SK-N-SH (cell line): ENCODE measurements around the gene APBA2.

ENCODE experiments used
- CTCF ChIP-seq: fragments of 200-600 bp; sonication (generic); IDR thresholded peaks from 2 replicates; pipeline ENCODE4 v1.6.1; 2017; ENCODE audit warnings: antibody characterized with exemption, mild to moderate bottlenecking, moderate library complexity
- EZH2phosphoT487 ChIP-seq: fragments of 200-600 bp; sonication (generic); IDR thresholded peaks from 2 replicates; pipeline ENCODE4 v1.6.1; 2017; ENCODE audit warnings: low read depth, mixed run types, mild to moderate bottlenecking, antibody characterized with exemption, moderate library complexity, borderline replicate concordance
- MXI1 ChIP-seq: IDR thresholded peaks from 2 replicates; pipeline ENCODE4 v1.6.1; 2012; ENCODE audit warnings: mild to moderate bottlenecking, low read depth, low read length, improper control_type of control experiment
- RCOR1 ChIP-seq: fragments of 150-350 bp; IDR thresholded peaks from 2 replicates; pipeline ENCODE4 v1.6.1; 2017; ENCODE audit warnings: antibody characterized with exemption, low read length
- REST ChIP-seq: IDR thresholded peaks from 2 replicates; pipeline ENCODE4 v1.6.1; 2012; ENCODE audit warnings: mild to moderate bottlenecking, low read depth, low read length, moderate library complexity
- TAF1 ChIP-seq: IDR thresholded peaks from 2 replicates; pipeline ENCODE4 v1.6.1; 2012; ENCODE audit warnings: low read depth, mild to moderate bottlenecking, low read length, moderate library complexity, borderline replicate concordance
- TCF12 ChIP-seq: IDR thresholded peaks from 2 replicates; pipeline ENCODE4 v1.4.0; 2012

GRCh38 chr15:28912422-28912821 lies 26.6 kb downstream of the APBA2 start:
- TF ChIP-seq CTCF (no peak), MXI1 (no peak), TCF12 (no peak), REST (no peak), RCOR1 (no peak; the same call in 1 of the 2 replicates), TAF1 (no peak), EZH2phosphoT487 (no peak)
